GM12891 (cell line): Measurements from ENCODE around the gene BTBD9.

Experiments used
- DNase-seq: peaks from one replicate; pipeline ENCODE4 v3.0.0; 2011; ENCODE audit warnings: low spot score; ENCODE audit not compliant: insufficient read length
- FAIRE-seq: peaks from 2 replicates; lab custom pipeline; 2011; peaks lifted over from hg19 to GRCh38; lab: Jason Lieb, UNC
- PAX5 ChIP-seq: IDR thresholded peaks from 2 replicates; pipeline ENCODE4 v1.6.1; 2011; ENCODE audit warnings: low read length, moderate library complexity, mild to moderate bottlenecking; ENCODE audit not compliant: insufficient read depth, severe bottlenecking
- POLR2A ChIP-seq: IDR thresholded peaks from 2 replicates; pipeline ENCODE4 v1.6.1; 2011; ENCODE audit warnings: low read depth, low read length, control low read depth
- POLR2AphosphoS5 ChIP-seq: IDR thresholded peaks from 2 replicates; pipeline ENCODE4 v1.6.1; 2011; ENCODE audit warnings: low read depth, low read length, control low read depth
- POU2F2 ChIP-seq: IDR thresholded peaks from 2 replicates; pipeline ENCODE4 v1.6.1; 2011; ENCODE audit warnings: low read depth, mild to moderate bottlenecking, control low read depth, low read length, moderate library complexity
- SPI1 ChIP-seq: IDR thresholded peaks from 2 replicates; pipeline ENCODE4 v1.6.1; 2011; ENCODE audit warnings: low read depth, low read length, control low read depth
- TAF1 ChIP-seq: IDR thresholded peaks from 2 replicates; pipeline ENCODE4 v1.6.1; 2011; ENCODE audit warnings: low read depth, low read length, control low read depth

Gene BTBD9

GRCh38 chr6:38174806-38175495 is 464.8 kb downstream of the BTBD9 start:
- no peak for FAIRE-seq
- TF ChIP-seq POLR2A (no peak), POLR2AphosphoS5 (no peak), TAF1 (no peak), PAX5 (no peak), SPI1 (no peak), POU2F2 (no peak)
- DNase-seq: no peak

GRCh38 chr6:38174315-38174714 is 465.4 kb downstream of the BTBD9 start:
- TF ChIP-seq PAX5 (no peak), POLR2AphosphoS5 (no peak), POU2F2 (no peak), TAF1 (no peak), SPI1 (no peak), POLR2A (no peak)
- DNase-seq: no peak
- FAIRE-seq: no peak

GRCh38 chr6:38173909-38174308 is 465.8 kb downstream of the BTBD9 start:
- no peak for FAIRE-seq
- TF ChIP-seq SPI1 (no peak), PAX5 (no peak), POU2F2 (no peak), POLR2AphosphoS5 (no peak), TAF1 (no peak), POLR2A (no peak)

GRCh38 chr6:38172739-38173410 is 466.9 kb downstream of the BTBD9 start:
- no peak for DNase-seq

More at GRCh38 chr6:38173909-38174308, 465.8 kb downstream of the BTBD9 start:
- DNase-seq: no peak

GRCh38 chr6:38171997-38172738 is 467.6 kb downstream of the BTBD9 start:
- TF ChIP-seq POLR2A (no peak), SPI1 (no peak), POU2F2 (no peak), TAF1 (no peak), PAX5 (no peak), POLR2AphosphoS5 (no peak)
- no peak for FAIRE-seq
- DNase-seq: no peak

More at GRCh38 chr6:38172739-38173410, 466.9 kb downstream of the BTBD9 start:
- no peak for FAIRE-seq
- TF ChIP-seq POU2F2 (no peak), POLR2A (no peak), TAF1 (no peak), POLR2AphosphoS5 (no peak)

GRCh38 chr6:38170666-38171355 is 468.9 kb downstream of the BTBD9 start:
- FAIRE-seq (no peak), DNase-seq (no peak)
- no peak for TF ChIP-seq POU2F2
- TF ChIP-seq TAF1: no peak
- no peak for TF ChIP-seq POLR2AphosphoS5
- TF ChIP-seq SPI1: no peak
- no peak for TF ChIP-seq PAX5
- TF ChIP-seq POLR2A: no peak

GRCh38 chr6:38169977-38170526 is 469.7 kb downstream of the BTBD9 start:
- DNase-seq (no peak), FAIRE-seq (no peak)
- TF ChIP-seq TAF1 (no peak), POU2F2 (no peak), POLR2A (no peak), POLR2AphosphoS5 (no peak), PAX5 (no peak), SPI1 (no peak)

- no peak for DNase-seq
- TF ChIP-seq POLR2AphosphoS5 (no peak), TAF1 (no peak), POLR2A (no peak), PAX5 (no peak), POU2F2 (no peak), SPI1 (no peak)
- no peak for FAIRE-seq
These were observed 470.3 kb downstream of the BTBD9 start for GRCh38 chr6:38169221-38169976.
